Fibroblast of lung (primary cell): Measurements from ENCODE around the gene FOXL1.

Experiments
- CTCF ChIP-seq, 2 donors: IDR thresholded peaks in 1 of 2; conservative IDR thresholded peaks in 1 of 2; 1 replicate in 1 of 2; 2 replicates in 1 of 2; pipeline ENCODE4 v1.5.1; 2011 to 2012; ENCODE audit warnings: low read length in 2 of 2, control low read depth in 1 of 2, inconsistent platforms in 1 of 2, low read depth in 1 of 2, mild to moderate bottlenecking in 1 of 2
- EZH2 ChIP-seq: IDR thresholded peaks from 2 replicates; pipeline ENCODE4 v1.5.1; 2012; ENCODE audit warnings: low read length, control low read depth, mild to moderate bottlenecking; ENCODE audit errors: missing control alignments

GRCh38 chr16:86549076-86549892 is 29.1 kb upstream of the FOXL1 start:
- no peak for TF ChIP-seq CTCF (conservative IDR thresholded peaks at IDR 0.05 in 1 of 2, IDR thresholded peaks at IDR 0.05 in 1 of 2; ENCODE audit: low read depth in 1 of 2, low read length in 2 of 2)
- TF ChIP-seq EZH2: no peak
